NB4 (cell line): ENCODE results near the gene AMOTL1.

Experiments used
- DNase-seq: peaks from one replicate; pipeline ENCODE4 v3.0.0; 2010; ENCODE audit warnings: low read depth
- H3K4me3 ChIP-seq: one replicate; pipeline ENCODE4 v1.5.1; 2011; ENCODE audit warnings: mild to moderate bottlenecking, low read depth, low read length, moderate library complexity
- CTCF ChIP-seq: IDR thresholded peaks from one replicate; pipeline ENCODE4 v1.5.1; 2012; ENCODE audit warnings: low read depth, low read length
- MYC ChIP-seq: IDR thresholded peaks from 2 replicates; pipeline ENCODE4 v1.6.1; 2011; ENCODE audit warnings: low read depth, low read length
- POLR2A ChIP-seq: IDR thresholded peaks from 2 replicates; pipeline ENCODE4 v1.6.1; 2011; ENCODE audit warnings: mild to moderate bottlenecking; ENCODE audit not compliant: insufficient read length; ENCODE audit errors: extremely low read depth
- TF ChIP-seq, protein P1 (sequence below): IDR thresholded peaks from 2 replicates; pipeline ENCODE4 v1.6.1; 2011; ENCODE audit warnings: low read depth, low read length

Gene AMOTL1

GRCh38 chr11:94747146-94747545 is 21.0 kb upstream of the AMOTL1 start:
- DNase-seq, result no peak
- H3K4me3 ChIP-seq, result no peak overlapping the region
- TF ChIP-seq CTCF, result no peak
- TF ChIP-seq MYC, result no peak
- TF ChIP-seq POLR2A, result no peak
- TF ChIP-seq, protein P1, sequence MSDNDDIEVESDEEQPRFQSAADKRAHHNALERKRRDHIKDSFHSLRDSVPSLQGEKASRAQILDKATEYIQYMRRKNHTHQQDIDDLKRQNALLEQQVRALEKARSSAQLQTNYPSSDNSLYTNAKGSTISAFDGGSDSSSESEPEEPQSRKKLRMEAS, result no peak

DNA sequence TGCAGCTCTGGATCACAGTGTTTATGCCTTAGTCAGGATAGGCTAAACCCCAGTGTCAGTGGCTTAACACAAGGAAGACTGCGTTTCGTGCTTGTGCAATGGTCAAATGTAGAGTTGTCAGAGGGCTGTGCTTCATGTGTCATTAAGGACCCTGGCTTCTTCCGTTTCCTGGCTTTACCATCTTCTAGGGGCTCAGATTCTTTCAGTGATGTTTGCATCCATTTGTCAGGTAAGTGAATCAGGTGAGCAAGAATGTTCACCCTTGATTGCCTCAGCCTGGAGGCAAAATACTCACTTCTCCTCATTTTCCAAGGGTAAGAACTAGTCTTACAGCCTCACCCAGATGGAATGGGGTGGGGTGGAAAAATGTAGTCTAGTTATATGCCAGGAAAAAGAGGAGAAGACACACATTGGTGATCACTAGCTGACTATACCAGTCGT is 20.5 kb upstream of the AMOTL1 start:
- no peak overlapping the region for H3K4me3 ChIP-seq
- DNase-seq, result no peak
- TF ChIP-seq CTCF (no peak), POLR2A (no peak), MYC (no peak)
- TF ChIP-seq, protein P1, result no peak

GRCh38 chr11:94749369-94749768 is 18.8 kb upstream of the AMOTL1 start:
- no peak overlapping the region for H3K4me3 ChIP-seq
- no peak for TF ChIP-seq CTCF
- TF ChIP-seq MYC, result no peak
- no peak for DNase-seq

DNA sequence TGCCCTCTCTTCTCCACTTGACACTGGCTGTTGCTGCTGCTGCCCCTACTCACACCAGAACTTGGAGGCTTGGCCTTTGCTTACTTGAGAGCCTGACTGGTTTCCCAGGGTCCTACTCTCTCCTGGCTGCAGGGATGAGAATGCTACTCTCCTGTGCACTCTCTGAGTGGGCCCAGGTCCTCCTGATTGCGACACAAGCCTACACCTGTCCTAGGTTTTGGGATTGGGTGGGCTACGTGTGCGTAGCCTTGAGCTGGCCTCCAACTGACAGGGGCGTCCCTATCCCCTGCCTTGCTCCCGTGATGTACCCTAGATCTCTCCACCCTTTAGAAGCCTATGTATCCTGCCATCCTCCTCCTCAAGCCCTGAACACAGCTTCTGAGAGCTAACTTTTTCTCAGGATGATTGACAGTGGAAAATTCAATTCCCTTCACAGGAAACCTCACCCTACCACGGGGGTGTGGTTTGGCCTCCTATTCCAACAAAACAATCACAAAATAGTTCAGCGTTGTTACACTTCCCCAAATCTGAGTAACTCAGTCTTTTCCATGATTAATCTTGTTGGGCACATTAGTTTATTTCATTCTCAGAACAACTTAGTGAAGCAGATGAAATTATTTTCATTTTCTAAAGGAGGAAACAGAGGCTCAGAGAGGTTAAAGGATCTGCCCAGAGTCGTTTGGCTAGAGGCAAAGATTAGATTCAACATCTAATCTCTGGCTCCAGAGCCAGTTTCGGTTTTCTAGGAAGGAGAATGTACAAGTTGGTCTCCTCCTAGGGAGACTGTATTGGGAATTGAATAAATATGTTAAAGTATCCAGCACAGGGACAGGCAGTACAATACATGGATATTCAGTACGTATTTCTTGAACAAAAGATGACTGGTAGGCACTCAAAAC is 17.6 kb upstream of the AMOTL1 start:
- no peak overlapping the region for H3K4me3 ChIP-seq
- DNase-seq, result no peak
- TF ChIP-seq CTCF (no peak), MYC (no peak), POLR2A (no peak)
- TF ChIP-seq, protein P1, result no peak

- no peak overlapping the region for H3K4me3 ChIP-seq
- TF ChIP-seq POLR2A (no peak), MYC (no peak), CTCF (no peak)
- TF ChIP-seq, protein P1, result no peak
- no peak for DNase-seq
These were observed 16.9 kb upstream of the AMOTL1 start for GRCh38 chr11:94751218-94751609.

DNA sequence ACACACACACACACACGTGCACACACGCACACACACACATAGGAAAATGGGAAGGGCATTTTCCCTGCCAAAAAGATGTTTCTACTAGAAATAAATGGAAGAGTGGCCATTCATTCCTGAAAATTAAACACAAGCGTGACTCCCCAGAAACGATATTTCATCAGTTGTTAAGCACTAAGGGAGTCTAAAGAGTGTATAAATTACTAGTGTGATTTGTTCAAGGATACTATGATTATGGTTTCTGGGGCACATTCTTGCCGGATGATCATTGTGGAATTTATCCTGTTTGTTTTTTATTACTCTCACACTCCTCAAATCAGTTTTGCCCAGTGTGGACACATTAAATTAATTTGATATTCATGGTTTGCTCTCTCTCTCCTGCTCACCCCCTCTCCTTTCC is 16.4 kb upstream of the AMOTL1 start:
- TF ChIP-seq CTCF (no peak), MYC (no peak), POLR2A (no peak)
- TF ChIP-seq, protein P1, result no peak
- no peak for DNase-seq
- no peak overlapping the region for H3K4me3 ChIP-seq
